ENCODE measurements around the gene DSP. TPM values are rescaled to one million over a fixed set of nuclear protein-coding genes. Genes with fewer than 3 reads are reported as not detected.

Gene DSP
- total RNA-seq, 4 donors from 2014 or later = 3.8 to 28.3 (median 9.0) TPM

DNA sequence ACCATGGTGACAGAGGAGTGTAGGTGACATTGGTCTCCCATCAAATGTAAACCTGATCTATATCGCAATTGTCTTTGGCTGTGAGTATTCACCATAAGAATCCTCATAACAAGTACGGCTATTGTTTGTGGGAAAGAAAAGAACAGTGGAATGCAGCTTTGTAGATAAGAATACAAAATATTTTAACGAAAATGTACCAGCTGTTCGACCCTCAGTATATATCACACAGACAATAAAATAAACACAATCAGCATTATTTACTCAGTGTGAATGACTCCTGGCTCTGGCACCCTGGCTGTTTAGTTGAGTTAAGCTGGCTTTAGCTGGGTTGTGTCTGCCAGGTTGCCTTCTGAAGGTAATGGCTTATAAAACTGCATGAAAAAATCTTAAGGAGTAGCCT, 91.9 kb downstream of the DSP start:
- no peak for TF ChIP-seq POLR2A (IDR thresholded peaks at IDR 0.05)
- TF ChIP-seq, protein P1, sequence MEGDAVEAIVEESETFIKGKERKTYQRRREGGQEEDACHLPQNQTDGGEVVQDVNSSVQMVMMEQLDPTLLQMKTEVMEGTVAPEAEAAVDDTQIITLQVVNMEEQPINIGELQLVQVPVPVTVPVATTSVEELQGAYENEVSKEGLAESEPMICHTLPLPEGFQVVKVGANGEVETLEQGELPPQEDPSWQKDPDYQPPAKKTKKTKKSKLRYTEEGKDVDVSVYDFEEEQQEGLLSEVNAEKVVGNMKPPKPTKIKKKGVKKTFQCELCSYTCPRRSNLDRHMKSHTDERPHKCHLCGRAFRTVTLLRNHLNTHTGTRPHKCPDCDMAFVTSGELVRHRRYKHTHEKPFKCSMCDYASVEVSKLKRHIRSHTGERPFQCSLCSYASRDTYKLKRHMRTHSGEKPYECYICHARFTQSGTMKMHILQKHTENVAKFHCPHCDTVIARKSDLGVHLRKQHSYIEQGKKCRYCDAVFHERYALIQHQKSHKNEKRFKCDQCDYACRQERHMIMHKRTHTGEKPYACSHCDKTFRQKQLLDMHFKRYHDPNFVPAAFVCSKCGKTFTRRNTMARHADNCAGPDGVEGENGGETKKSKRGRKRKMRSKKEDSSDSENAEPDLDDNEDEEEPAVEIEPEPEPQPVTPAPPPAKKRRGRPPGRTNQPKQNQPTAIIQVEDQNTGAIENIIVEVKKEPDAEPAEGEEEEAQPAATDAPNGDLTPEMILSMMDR (IDR thresholded peaks at IDR 0.05) = no peak
- intact Hi-C loops (cut with DNase I; ENCODE audit: low total_unique reads) = no loop called here

DNA sequence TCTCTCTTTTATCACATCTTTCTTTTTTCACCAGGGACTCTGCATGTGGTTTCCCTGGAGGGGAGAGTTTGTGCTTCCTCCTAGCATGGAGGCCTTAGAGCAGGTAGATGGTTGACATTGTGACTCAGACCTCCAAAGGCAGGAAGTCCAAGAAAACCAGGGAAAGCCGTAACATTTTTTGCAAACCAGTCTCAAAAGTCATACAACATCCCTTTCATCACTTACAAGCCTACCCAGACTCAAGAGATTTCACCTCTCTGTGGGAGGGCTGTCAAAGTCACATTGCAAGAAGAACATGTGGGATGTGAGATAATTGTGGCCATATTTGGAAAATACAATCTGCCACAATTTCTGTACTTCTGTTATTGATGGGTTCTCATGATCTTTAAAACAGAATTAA, 94.7 kb downstream of the DSP start:
- TF ChIP-seq POLR2A (IDR thresholded peaks at IDR 0.05) = no peak
- TF ChIP-seq, protein P1 (IDR thresholded peaks at IDR 0.05) = no peak
- DNase-seq = no peak
- Histone ChIP-seq H3K9me3 (no peaks in the 10 kb centered on the region), H3K36me3 (no peaks in the 10 kb centered on the region), H3K27ac (no peak overlapping the region), H3K4me1 (no peaks in the 10 kb centered on the region), H3K27me3 (no peaks in the 10 kb centered on the region), H3K4me3 (no peak overlapping the region)
- intact Hi-C loops (cut with DNase I; ENCODE audit: low total_unique reads) = no loop called here

More for the DNA sequence above, 91.9 kb downstream of the DSP start:
- Histone ChIP-seq H3K9me3 (no peaks in the 10 kb centered on the region), H3K36me3 (no peaks in the 10 kb centered on the region), H3K27ac (no peak overlapping the region), H3K27me3 (no peaks in the 10 kb centered on the region), H3K4me1 (no peaks in the 10 kb centered on the region), H3K4me3 (no peak overlapping the region)
- DNase-seq = no peak

Other genes starting within 250 kb of the DSP start
- 100 to 1,000 TPM in 3 of 4 donors, 10 to 100 TPM in 1; 77.4 to 138 (median 126) TPM for gene SSR1, start 228.5 kb upstream of the DSP start, total RNA-seq
- gene CAGE1, start 151.9 kb upstream of the DSP start, total RNA-seq = under 1 TPM in 1 of 4 donors, not detected in 3; 0.28 TPM
- gene RIOK1, start 151.9 kb upstream of the DSP start, total RNA-seq = 10 to 100 TPM; 11.5 to 58.4 (median 22.8) TPM
- 10 to 100 TPM; 10.2 to 39.7 (median 14.6) TPM for gene SNRNP48, start 48.5 kb downstream of the DSP start, total RNA-seq
- gene BMP6, start 184.4 kb downstream of the DSP start, total RNA-seq = 1 to 10 TPM; 2.2 to 8.5 (median 4.4) TPM